DOHH2 (cell line): ENCODE data around the gene CDCA3.

Experiments used
- CTCF ChIP-seq: fragments of 200-600 bp; sonication (generic); IDR thresholded peaks from one replicate; pipeline ENCODE4 v1.5.1; 2014; ENCODE audit warnings: antibody characterized with exemption, mild to moderate bottlenecking, low read depth, low read length; ENCODE audit not compliant: poor library complexity, severe bottlenecking
- EZH2phosphoT487 ChIP-seq: fragments of 200-600 bp; sonication (generic); IDR thresholded peaks from 2 replicates; pipeline ENCODE4 v1.6.1; 2017; ENCODE audit warnings: borderline replicate concordance, mild to moderate bottlenecking, antibody characterized with exemption, low read length, moderate library complexity, mixed read lengths

- TF ChIP-seq CTCF = no peak
- no peak for TF ChIP-seq EZH2phosphoT487
Observed at GRCh38 chr12:6831450-6831995, 19.6 kb downstream of the CDCA3 start.
